IMR-90 (cell line): ENCODE data around the gene KRTAP10-5. TPM values are rescaled to one million over a fixed set of nuclear protein-coding genes. Genes with fewer than 3 reads are reported as not detected.

Experiments used
- ATAC-seq: fragments of 200-7000 bp; cut with Tn5 transposase; 2 replicates; pipeline ENCODE4 v1.9.1; 2020; ENCODE audit warnings: low read depth, mild to moderate bottlenecking, moderate library complexity
- BruUV-seq: library from RNA; stranded (reverse); fragments of 400-500 nt; replicated peaks from 2 replicates; lab custom pipeline; 2021; lab: Mats Ljungman, UMichigan
- CTCF ChIA-PET: fragments of 300-600 bp; formaldehyde crosslinking; extraction: SDS; loops from one replicate; lab custom pipeline; 2021; ENCODE audit warnings: antibody characterized with exemption; lab: Yijun Ruan, JAX
- POLR2A ChIA-PET: fragments of 300-600 bp; sonication (Branson Sonifier 250); formaldehyde crosslinking; loops from one replicate; lab custom pipeline; 2022; ENCODE audit warnings: antibody characterized with exemption; ENCODE audit not compliant: unreplicated experiment; lab: Charles Lee
- DNase-seq: peaks from one replicate; pipeline ENCODE4 v3.0.0; 2013
- H2AFZ ChIP-seq: replicated peaks from 2 replicates; pipeline ENCODE3; 2013; ENCODE audit warnings: low read length, mild to moderate bottlenecking; ENCODE audit not compliant: poor library complexity
- H2AK5ac ChIP-seq: 2 replicates; pipeline ENCODE4 v1.6.1; 2013; ENCODE audit warnings: low read depth, low read length, inconsistent platforms
- H2AK9ac ChIP-seq: replicated peaks from 2 replicates; pipeline ENCODE3; 2013; ENCODE audit warnings: mild to moderate bottlenecking, low read depth, low read length, moderate library complexity; ENCODE audit not compliant: poor library complexity
- H2BK120ac ChIP-seq: 2 replicates; pipeline ENCODE4 v1.6.1; 2013; ENCODE audit warnings: low read depth, low read length, inconsistent platforms
- H2BK15ac ChIP-seq: 3 replicates; pipeline ENCODE4 v1.6.1; 2013; ENCODE audit warnings: low read depth, low read length, inconsistent platforms
- H2BK20ac ChIP-seq: 2 replicates; pipeline ENCODE4 v1.6.1; 2013; ENCODE audit warnings: low read depth, mild to moderate bottlenecking, inconsistent platforms, low read length, moderate library complexity
- H2BK5ac ChIP-seq: 2 replicates; pipeline ENCODE4 v1.6.1; 2013; ENCODE audit warnings: mild to moderate bottlenecking, low read depth, low read length, inconsistent platforms; ENCODE audit not compliant: poor library complexity, severe bottlenecking
- H3K14ac ChIP-seq: replicated peaks from 2 replicates; pipeline ENCODE4 v1.6.1; 2013; ENCODE audit warnings: low read depth, low read length, inconsistent platforms
- H3K18ac ChIP-seq: 2 replicates; pipeline ENCODE4 v1.6.1; 2013; ENCODE audit warnings: low read depth, low read length, control low read depth
- H3K23ac ChIP-seq: 2 replicates; pipeline ENCODE4 v1.6.1; 2013; ENCODE audit warnings: low read depth, low read length, inconsistent platforms
- H3K27ac ChIP-seq: 2 replicates; pipeline ENCODE4 v1.5.1; 2013; ENCODE audit warnings: mild to moderate bottlenecking, control low read depth, low read length; ENCODE audit not compliant: insufficient read depth
- H3K27me3 ChIP-seq: 2 replicates; pipeline ENCODE4 v1.6.1; 2013; ENCODE audit warnings: low read length; ENCODE audit not compliant: control insufficient read depth, insufficient read depth
- H3K36me3 ChIP-seq: 2 replicates; pipeline ENCODE4 v1.6.1; 2013; ENCODE audit warnings: low read length, mixed read lengths; ENCODE audit not compliant: control insufficient read depth, insufficient read depth
- H3K4ac ChIP-seq: 2 replicates; pipeline ENCODE4 v1.6.1; 2013; ENCODE audit warnings: low read depth, low read length, inconsistent platforms
- H3K4me1 ChIP-seq: 2 replicates; pipeline ENCODE4 v1.6.1; 2013; ENCODE audit warnings: low read length, mixed read lengths; ENCODE audit not compliant: control insufficient read depth, insufficient read depth
- H3K4me2 ChIP-seq: 2 replicates; pipeline ENCODE4 v1.6.1; 2013; ENCODE audit warnings: low read depth, mild to moderate bottlenecking, control low read depth, low read length, moderate library complexity
- H3K4me3 ChIP-seq: 2 replicates; pipeline ENCODE4 v1.5.1; 2013; ENCODE audit warnings: low read depth, mild to moderate bottlenecking, control low read depth, low read length, moderate library complexity; ENCODE audit not compliant: insufficient read depth
- H3K56ac ChIP-seq: 2 replicates; pipeline ENCODE4 v1.6.1; 2013; ENCODE audit warnings: low read length, inconsistent platforms; ENCODE audit not compliant: insufficient read depth; ENCODE audit errors: extremely low read depth
- H3K79me1 ChIP-seq, 2 experiments: 2 replicates each; pipeline ENCODE4 v1.6.1; 2013; ENCODE audit warnings: low read length in 2 of 2, inconsistent platforms in 1 of 2, low read depth in 1 of 2
- H3K9ac ChIP-seq: 2 replicates; pipeline ENCODE4 v1.6.1; 2013; ENCODE audit warnings: low read depth, low read length, control low read depth
- H3K9me1 ChIP-seq: 2 replicates; pipeline ENCODE4 v1.6.1; 2013; ENCODE audit warnings: low read length, inconsistent platforms; ENCODE audit not compliant: insufficient read depth
- H3K9me3 ChIP-seq: 2 replicates; pipeline ENCODE4 v1.6.1; 2013; ENCODE audit warnings: low read length; ENCODE audit not compliant: control insufficient read depth, insufficient read depth
- H4K20me1 ChIP-seq: 2 replicates; pipeline ENCODE4 v1.6.1; 2013; ENCODE audit warnings: low read length, inconsistent platforms; ENCODE audit not compliant: insufficient read depth
- H4K5ac ChIP-seq: 2 replicates; pipeline ENCODE4 v1.6.1; 2013; ENCODE audit warnings: mild to moderate bottlenecking, low read depth, low read length, control low read depth
- H4K8ac ChIP-seq, 2 experiments: 2 replicates each; pipeline ENCODE4 v1.6.1; 2013; ENCODE audit warnings: low read depth in 2 of 2, low read length in 2 of 2, control low read depth in 1 of 2, inconsistent platforms in 1 of 2
- H4K91ac ChIP-seq: 2 replicates; pipeline ENCODE4 v1.6.1; 2013; ENCODE audit warnings: low read depth, low read length, inconsistent platforms; ENCODE audit not compliant: insufficient read depth
- CHD1 ChIP-seq: IDR thresholded peaks from 2 replicates; pipeline ENCODE4 v1.6.1; 2012; ENCODE audit warnings: low read depth, low read length, improper control_type of control experiment
- FOS ChIP-seq: fragments of 150-350 bp; IDR thresholded peaks from 2 replicates; pipeline ENCODE4 v1.6.1; 2016; ENCODE audit warnings: low read depth, low read length
- MAZ ChIP-seq: IDR thresholded peaks from 2 replicates; pipeline ENCODE4 v1.6.1; 2012; ENCODE audit warnings: low read depth, mild to moderate bottlenecking, low read length, improper control_type of control experiment, moderate library complexity, borderline replicate concordance
- MXI1 ChIP-seq: IDR thresholded peaks from 2 replicates; pipeline ENCODE4 v1.6.1; 2012; ENCODE audit warnings: low read depth, mild to moderate bottlenecking, low read length, moderate library complexity, borderline replicate concordance
- NFE2L2 ChIP-seq: fragments of 150-350 bp; IDR thresholded peaks from 2 replicates; pipeline ENCODE4 v1.6.1; 2016; ENCODE audit warnings: low read depth, mild to moderate bottlenecking, low read length
- POLR2A ChIP-seq: IDR thresholded peaks from 2 replicates; pipeline ENCODE4 v1.6.1; 2012; ENCODE audit warnings: mild to moderate bottlenecking, low read depth, low read length
- WGBS, 2 experiments: methylation state at CpG; one replicate each; pipeline versions ENCODE4 v1.1.5 to v1.1.7; 2013; ENCODE audit warnings: missing lambda C conversion rate in 2 of 2; ENCODE audit not compliant: insufficient read length in 1 of 2; ENCODE audit errors: extremely low coverage in 2 of 2; 5-methylcytosine and 5-hydroxymethylcytosine counted together
- dilution Hi-C: fragments of 300-500 bp; cut with HindIII; formaldehyde crosslinking; loops from one replicate; pipeline ENCODE4 v1.14.3; 2018; ENCODE audit warnings: low sequenced_read_pairs; ENCODE audit not compliant: unreplicated experiment
- in situ Hi-C: fragments of 300-500 bp; cut with MboI; formaldehyde crosslinking; loops from 3 replicates; pipeline ENCODE4 v1.14.3; 2019; ENCODE audit warnings: low sequenced_read_pairs, inconsistent platforms, mixed read lengths
- intact Hi-C: fragments of 100-400 bp; cut with micrococcal nuclease; formaldehyde crosslinking; loops from 2 replicates; pipeline ENCODE4 v1.10.0; 2022
- polyA plus RNA-seq, 3 experiments: library from polyadenylated mRNA; depleted of rRNA; stranded (reverse); fragments of >200 nt; gene quantifications; 2 replicates each; pipeline ENCODE4 v1.2.3, GENCODE V29; 2012; ENCODE audit warnings: low replicate concordance in 1 of 3
- total RNA-seq: library from RNA; depleted of rRNA; stranded (reverse); fragments of >200 nt; gene quantifications from 2 replicates; pipeline ENCODE4 v1.2.3, GENCODE V29; 2012
- TF ChIP-seq, protein P1 (sequence below): fragments of 150-350 bp; IDR thresholded peaks from 2 replicates; pipeline ENCODE4 v1.6.1; 2016; ENCODE audit warnings: low read depth, mild to moderate bottlenecking, low read length, moderate library complexity, borderline replicate concordance
- TF ChIP-seq, protein P2 (sequence below): conservative IDR thresholded peaks from 2 replicates; pipeline ENCODE4 v1.5.1; 2012; ENCODE audit warnings: mild to moderate bottlenecking, low read depth, low read length, improper control_type of control experiment
- TF ChIP-seq, protein P3 (sequence below): fragments of 150-350 bp; IDR thresholded peaks from 2 replicates; pipeline ENCODE4 v1.6.1; 2017; ENCODE audit warnings: mild to moderate bottlenecking, antibody characterized with exemption, low read length, low read depth

The KRTAP10-5 gene
- total and polyA plus RNA-seq, 2 of the 4 experiments (the other 2 are of a cell fraction) = not detected

DNA sequence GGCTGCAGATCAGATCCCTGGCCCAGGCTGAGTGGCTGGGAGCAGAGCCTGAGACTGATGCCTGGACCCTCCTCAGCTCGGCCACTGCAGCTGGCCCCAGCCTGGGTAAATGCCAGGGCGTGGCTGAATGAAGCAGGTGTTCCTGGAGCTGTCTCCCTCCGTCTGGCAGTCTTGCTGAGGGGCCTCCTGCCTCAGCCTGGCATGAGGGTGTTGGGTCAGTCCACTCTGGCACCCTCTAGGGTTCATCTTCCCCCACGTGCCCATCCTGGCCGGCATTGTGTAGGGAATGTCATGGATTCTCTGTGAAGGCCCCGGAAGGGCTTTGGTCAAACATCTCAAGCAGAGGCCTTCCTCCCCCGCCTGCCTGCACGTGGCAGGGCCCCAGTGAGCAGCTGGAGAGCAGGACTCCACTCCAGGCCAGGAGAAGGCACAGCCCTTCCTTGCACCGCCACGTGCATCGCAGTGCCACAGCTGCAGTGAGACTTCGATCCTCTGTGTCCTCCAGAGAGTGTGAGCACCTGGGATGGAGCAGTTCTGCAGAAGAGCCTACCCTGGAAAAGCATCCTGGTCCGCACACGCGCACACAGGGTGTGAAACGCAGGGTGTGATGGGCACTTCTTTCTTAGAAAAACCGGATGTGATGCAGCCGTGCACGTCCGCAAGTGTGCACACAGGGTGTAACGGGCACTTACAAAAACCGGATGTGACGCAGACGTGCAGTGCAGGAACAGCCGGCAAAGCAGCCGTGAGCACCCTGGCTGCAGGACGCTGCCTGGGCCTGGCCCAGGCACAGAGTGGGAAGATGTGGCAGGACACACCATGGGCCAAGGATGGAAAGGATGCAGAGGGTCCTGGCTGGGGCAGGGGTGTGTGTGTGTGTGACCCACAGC, 11.5 kb downstream of the KRTAP10-5 start:
- Histone ChIP-seq H3K27me3 (peaks cover 3% of the 10 kb centered on the region; the same call in 1 of the 2 replicates), H2AK5ac (no peak overlapping the region), H3K9me1 (no peaks in the 10 kb centered on the region), H2BK15ac (no peak overlapping the region), H2BK120ac (no peak overlapping the region), H3K4me3 (no peak overlapping the region), H3K23ac (no peak overlapping the region), H4K91ac (no peak overlapping the region), H3K56ac (no peak overlapping the region), H2AK9ac (no peak overlapping the region), H2AFZ (no peak overlapping the region), H4K20me1 (no peaks in the 10 kb centered on the region), H3K36me3 (no peaks in the 10 kb centered on the region), H3K18ac (no peak overlapping the region), H4K5ac (no peak overlapping the region), H3K4ac (no peak overlapping the region), H2BK20ac (no peak overlapping the region), H3K4me1 (no peaks in the 10 kb centered on the region), H3K79me1 (no peaks in the 10 kb centered on the region), H3K27ac (no peak overlapping the region), H2BK5ac (no peak overlapping the region), H3K14ac (no peak overlapping the region), H4K8ac (no peak overlapping the region), H3K9me3 (peaks cover 4% of the 10 kb centered on the region), H3K9ac (no peak overlapping the region), H3K4me2 (no peak overlapping the region)
- POLR2A ChIA-PET = no interaction called here
- DNase-seq (no peak), ATAC-seq (no peak)
- TF ChIP-seq MAZ (no peak), MXI1 (no peak), FOS (no peak), CHD1 (no peak), NFE2L2 (no peak), POLR2A (no peak)
- TF ChIP-seq, protein P1, sequence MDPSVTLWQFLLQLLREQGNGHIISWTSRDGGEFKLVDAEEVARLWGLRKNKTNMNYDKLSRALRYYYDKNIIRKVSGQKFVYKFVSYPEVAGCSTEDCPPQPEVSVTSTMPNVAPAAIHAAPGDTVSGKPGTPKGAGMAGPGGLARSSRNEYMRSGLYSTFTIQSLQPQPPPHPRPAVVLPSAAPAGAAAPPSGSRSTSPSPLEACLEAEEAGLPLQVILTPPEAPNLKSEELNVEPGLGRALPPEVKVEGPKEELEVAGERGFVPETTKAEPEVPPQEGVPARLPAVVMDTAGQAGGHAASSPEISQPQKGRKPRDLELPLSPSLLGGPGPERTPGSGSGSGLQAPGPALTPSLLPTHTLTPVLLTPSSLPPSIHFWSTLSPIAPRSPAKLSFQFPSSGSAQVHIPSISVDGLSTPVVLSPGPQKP = no peak
- TF ChIP-seq, protein P2, sequence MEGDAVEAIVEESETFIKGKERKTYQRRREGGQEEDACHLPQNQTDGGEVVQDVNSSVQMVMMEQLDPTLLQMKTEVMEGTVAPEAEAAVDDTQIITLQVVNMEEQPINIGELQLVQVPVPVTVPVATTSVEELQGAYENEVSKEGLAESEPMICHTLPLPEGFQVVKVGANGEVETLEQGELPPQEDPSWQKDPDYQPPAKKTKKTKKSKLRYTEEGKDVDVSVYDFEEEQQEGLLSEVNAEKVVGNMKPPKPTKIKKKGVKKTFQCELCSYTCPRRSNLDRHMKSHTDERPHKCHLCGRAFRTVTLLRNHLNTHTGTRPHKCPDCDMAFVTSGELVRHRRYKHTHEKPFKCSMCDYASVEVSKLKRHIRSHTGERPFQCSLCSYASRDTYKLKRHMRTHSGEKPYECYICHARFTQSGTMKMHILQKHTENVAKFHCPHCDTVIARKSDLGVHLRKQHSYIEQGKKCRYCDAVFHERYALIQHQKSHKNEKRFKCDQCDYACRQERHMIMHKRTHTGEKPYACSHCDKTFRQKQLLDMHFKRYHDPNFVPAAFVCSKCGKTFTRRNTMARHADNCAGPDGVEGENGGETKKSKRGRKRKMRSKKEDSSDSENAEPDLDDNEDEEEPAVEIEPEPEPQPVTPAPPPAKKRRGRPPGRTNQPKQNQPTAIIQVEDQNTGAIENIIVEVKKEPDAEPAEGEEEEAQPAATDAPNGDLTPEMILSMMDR = no peak
- TF ChIP-seq, protein P3, sequence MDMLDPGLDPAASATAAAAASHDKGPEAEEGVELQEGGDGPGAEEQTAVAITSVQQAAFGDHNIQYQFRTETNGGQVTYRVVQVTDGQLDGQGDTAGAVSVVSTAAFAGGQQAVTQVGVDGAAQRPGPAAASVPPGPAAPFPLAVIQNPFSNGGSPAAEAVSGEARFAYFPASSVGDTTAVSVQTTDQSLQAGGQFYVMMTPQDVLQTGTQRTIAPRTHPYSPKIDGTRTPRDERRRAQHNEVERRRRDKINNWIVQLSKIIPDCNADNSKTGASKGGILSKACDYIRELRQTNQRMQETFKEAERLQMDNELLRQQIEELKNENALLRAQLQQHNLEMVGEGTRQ = no peak
- intact Hi-C loops = no loop called here
- in situ Hi-C loops = no loop called here
- 68% methylated on average over 18 of the region's 27 CpGs; no CpG with 5 or more reads in 1 of the 2 experiments for WGBS, 2 experiments
- dilution Hi-C loops = no loop called here
- BruUV-seq = no TSS peak
- CTCF ChIA-PET = no interaction called here
